Activated T-cell treated with anti-CD3 and anti-CD28 coated beads, Interleukin-2, amount 50 U/mL, for 72 hours (primary cell): ENCODE measurements around the gene NEK4. TPM values are rescaled to one million over a fixed set of nuclear protein-coding genes. Genes with fewer than 3 reads are reported as not detected.

Source experiments
- ATAC-seq, 2 donors: fragments of 150-1000 bp; cut with Tn5 transposase; replicated peaks in 1 of 2; 2 replicates each; pipeline ENCODE4 v1.10.0; 2021; ENCODE audit warnings: moderate library complexity in 2 of 2, mild to moderate bottlenecking in 1 of 2
- DNase-seq, 2 donors: peaks; one replicate each; pipeline ENCODE4 v3.0.0; 2021 to 2022; ENCODE audit warnings: mixed read lengths in 1 of 2
- H3K27ac Mint-ChIP-seq: one replicate; pipeline ENCODE4 v1.8.0; 2022; ENCODE audit warnings: mild to moderate bottlenecking, moderate library complexity, mixed read lengths
- H3K27me3 Mint-ChIP-seq: one replicate; pipeline ENCODE4 v1.8.0; 2022; ENCODE audit warnings: low read depth, mixed read lengths
- H3K36me3 Mint-ChIP-seq, 2 donors: one replicate each; pipeline ENCODE4 v1.8.0; 2022; ENCODE audit warnings: mixed read lengths in 2 of 2, mild to moderate bottlenecking in 1 of 2; ENCODE audit not compliant: insufficient read depth in 2 of 2
- H3K4me1 Mint-ChIP-seq: one replicate; pipeline ENCODE4 v1.8.0; 2022; ENCODE audit warnings: low read depth, mixed read lengths
- H3K4me3 Mint-ChIP-seq, 2 donors: one replicate each; pipeline ENCODE4 v1.8.0; 2022; ENCODE audit warnings: mild to moderate bottlenecking in 2 of 2, mixed read lengths in 2 of 2, moderate library complexity in 2 of 2
- H3K9me3 Mint-ChIP-seq, 2 donors: one replicate each; pipeline ENCODE4 v1.8.0; 2022; ENCODE audit warnings: mixed read lengths in 2 of 2
- total RNA-seq, 2 donors: library from RNA; stranded (reverse); gene quantifications; one replicate each; pipeline ENCODE4 v1.2.3, GENCODE V29; 2022

The NEK4 gene
- 10 to 100 TPM; 15.9 to 25.6 TPM for total RNA-seq

DNA sequence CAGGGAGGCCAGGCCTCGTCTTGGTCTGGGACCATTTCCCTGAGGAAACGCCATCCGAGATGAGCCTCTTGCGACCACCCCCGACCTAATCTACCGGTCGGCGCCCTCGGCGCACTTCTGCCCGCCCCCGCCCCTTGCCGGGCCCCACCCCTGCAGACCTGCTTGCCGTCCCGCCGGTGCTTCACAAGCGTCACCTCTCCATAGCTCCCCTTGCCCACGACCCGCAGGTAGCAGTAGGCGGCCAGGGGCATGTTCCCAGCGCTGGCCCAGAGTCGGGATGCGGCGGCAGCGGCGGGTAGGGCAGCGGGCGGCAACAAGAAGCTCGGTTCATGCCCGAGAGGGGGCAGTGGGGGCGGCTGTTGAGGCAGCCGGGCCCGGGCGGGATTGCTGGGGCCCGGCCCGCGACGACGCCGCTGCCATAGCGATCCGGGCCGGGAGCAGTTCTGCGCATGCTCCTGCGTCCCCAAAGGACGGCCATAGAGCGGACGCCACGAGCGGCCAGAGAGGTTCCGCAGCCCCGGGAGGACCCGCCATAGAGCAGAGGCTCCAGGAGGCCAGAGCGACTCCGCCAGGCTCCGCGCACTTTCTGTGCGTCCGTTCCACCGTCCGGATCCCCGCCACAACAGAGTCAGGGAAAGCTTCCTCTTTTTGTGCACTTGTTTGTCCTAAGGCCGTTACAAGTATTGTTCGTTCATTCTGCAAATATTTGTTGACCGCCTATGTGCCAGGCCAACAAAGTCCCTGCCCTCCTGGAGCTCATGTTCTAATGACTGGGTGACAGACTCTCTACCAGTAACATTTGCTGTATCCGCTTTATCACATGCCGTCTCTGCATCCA, at the start of gene NEK4:
Gene NEK4, minus strand, starts transcription at position 445 of the 838 bp plus-strand sequence. Its CDS starts 194 bp downstream, at position 251.
- H3K27ac Mint-ChIP-seq = peak within 1 kb of the TSS; percentile 85
- H3K27me3 Mint-ChIP-seq = no peaks in the 10 kb centered on the region
- H3K36me3 Mint-ChIP-seq = peaks cover 0 to 2% of the 10 kb centered on the region in 2 donors
- peak within 1 kb of the TSS; percentile 85 to 91 for H3K4me3 Mint-ChIP-seq
- H3K4me1 Mint-ChIP-seq = peaks cover 21% of the 10 kb centered on the region
- DNase-seq (peak; percentile 94), ATAC-seq (peak; percentile 98)
- H3K9me3 Mint-ChIP-seq = no peaks in the 10 kb centered on the region

DNA sequence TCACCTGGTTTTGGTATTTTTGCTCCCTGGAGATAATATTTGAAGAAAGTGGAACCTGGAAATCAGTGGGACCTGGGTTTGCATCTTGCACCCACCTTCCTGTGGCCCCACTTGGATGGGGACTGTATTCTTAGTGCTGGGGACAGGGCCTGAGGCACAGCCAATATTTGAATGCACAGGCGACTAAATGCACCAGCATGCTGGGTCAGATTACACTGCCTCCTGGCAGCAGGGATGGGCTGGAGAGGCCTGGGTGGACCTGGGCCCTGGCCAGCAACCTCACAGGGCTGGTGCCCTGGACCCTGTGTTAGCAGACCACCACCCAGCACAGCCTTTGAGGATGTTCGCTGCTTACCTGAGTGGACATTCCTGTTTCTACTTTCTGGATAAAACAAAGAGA, 49.2 kb upstream of the NEK4 start:
- Mint-ChIP-seq H3K27ac (no peak overlapping the region), H3K27me3 (no peaks in the 10 kb centered on the region), H3K36me3 (no peaks in the 10 kb centered on the region), H3K4me3 (no peak overlapping the region), H3K4me1 (no peaks in the 10 kb centered on the region), H3K9me3 (no peaks in the 10 kb centered on the region)
- ATAC-seq = no peak
- no peak for DNase-seq

DNA sequence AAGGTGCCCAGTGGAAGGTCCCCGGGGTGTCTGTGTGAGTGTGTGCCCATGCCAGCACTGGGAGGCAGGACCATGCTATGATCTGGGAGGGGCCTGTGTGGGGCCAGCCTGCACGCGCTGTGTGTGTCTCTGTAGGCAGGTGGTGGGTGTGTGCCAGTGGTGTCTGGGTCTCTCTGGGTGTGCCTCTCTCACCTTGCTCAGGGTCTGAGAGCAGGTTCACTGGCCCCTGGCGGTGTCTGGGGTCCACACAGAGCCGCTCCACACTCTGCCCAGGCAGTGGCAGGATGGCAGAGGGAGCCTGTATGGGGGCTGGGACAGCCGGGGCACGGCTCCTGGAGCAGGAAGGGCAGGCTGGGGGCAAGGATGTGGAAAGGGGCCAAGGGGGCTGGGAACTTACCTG, 47.1 kb upstream of the NEK4 start:
- no peaks in the 10 kb centered on the region for H3K36me3 Mint-ChIP-seq
- no peaks in the 10 kb centered on the region for H3K4me1 Mint-ChIP-seq
- ATAC-seq (peak in 1 of 2 donors; percentile 12), DNase-seq (no peak)
- no peaks in the 10 kb centered on the region for H3K9me3 Mint-ChIP-seq
- no peak overlapping the region for H3K4me3 Mint-ChIP-seq
- no peaks in the 10 kb centered on the region for H3K27me3 Mint-ChIP-seq
- no peak overlapping the region for H3K27ac Mint-ChIP-seq

GRCh38 chr3:52817221-52817620, 46.5 kb upstream of the NEK4 start:
- H3K9me3 Mint-ChIP-seq = no peaks in the 10 kb centered on the region
- no peak for DNase-seq
- no peaks in the 10 kb centered on the region for H3K27me3 Mint-ChIP-seq
- peak overlapping the region; percentile 46 for H3K27ac Mint-ChIP-seq
- no peak overlapping the region for H3K4me3 Mint-ChIP-seq
- no peaks in the 10 kb centered on the region for H3K4me1 Mint-ChIP-seq
- ATAC-seq = no peak
- no peaks in the 10 kb centered on the region for H3K36me3 Mint-ChIP-seq

DNA sequence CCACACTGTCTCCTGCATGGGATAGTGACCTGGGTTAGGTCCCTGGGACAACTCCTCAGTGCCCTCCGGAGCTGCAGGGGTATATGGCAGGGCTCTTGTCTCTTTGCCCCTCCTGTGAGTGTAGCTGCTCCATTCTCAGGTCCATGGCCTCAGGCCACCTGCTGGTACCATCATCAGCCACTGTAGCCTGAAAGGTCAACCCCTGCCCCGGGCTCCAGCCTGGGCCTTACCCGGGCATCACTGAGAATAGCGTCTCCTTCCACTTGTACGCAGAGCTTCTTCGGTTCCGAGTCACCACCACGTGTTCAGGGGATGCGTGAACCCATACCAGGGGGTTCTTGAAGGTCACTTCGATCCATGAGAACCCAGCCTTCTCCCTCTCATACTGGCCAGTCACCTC, 45.9 kb upstream of the NEK4 start:
- Mint-ChIP-seq H3K9me3 (no peaks in the 10 kb centered on the region), H3K27ac (no peak overlapping the region), H3K36me3 (no peaks in the 10 kb centered on the region), H3K27me3 (no peaks in the 10 kb centered on the region), H3K4me1 (no peaks in the 10 kb centered on the region), H3K4me3 (no peak overlapping the region)
- no peak for ATAC-seq
- DNase-seq = no peak

- Mint-ChIP-seq H3K4me3 (no peak overlapping the region), H3K9me3 (no peaks in the 10 kb centered on the region), H3K27ac (no peak overlapping the region), H3K36me3 (no peaks in the 10 kb centered on the region), H3K27me3 (no peaks in the 10 kb centered on the region), H3K4me1 (no peaks in the 10 kb centered on the region)
- ATAC-seq = no peak
- no peak for DNase-seq
These were observed 45.5 kb upstream of the NEK4 start for GRCh38 chr3:52816199-52816598.

GRCh38 chr3:52813810-52814209, 43.1 kb upstream of the NEK4 start:
- DNase-seq (no peak), ATAC-seq (no peak)
- no peak overlapping the region for H3K4me3 Mint-ChIP-seq
- no peaks in the 10 kb centered on the region for H3K4me1 Mint-ChIP-seq
- no peaks in the 10 kb centered on the region for H3K27me3 Mint-ChIP-seq
- no peaks in the 10 kb centered on the region for H3K36me3 Mint-ChIP-seq
- H3K27ac Mint-ChIP-seq = no peak overlapping the region
- H3K9me3 Mint-ChIP-seq = no peaks in the 10 kb centered on the region

GRCh38 chr3:52811452-52812011, 40.8 kb upstream of the NEK4 start:
- H3K27ac Mint-ChIP-seq = no peak overlapping the region
- DNase-seq (no peak), ATAC-seq (no peak)
- no peak overlapping the region for H3K4me3 Mint-ChIP-seq
- H3K36me3 Mint-ChIP-seq = no peaks in the 10 kb centered on the region
- no peaks in the 10 kb centered on the region for H3K9me3 Mint-ChIP-seq
- H3K27me3 Mint-ChIP-seq = no peaks in the 10 kb centered on the region
- no peaks in the 10 kb centered on the region for H3K4me1 Mint-ChIP-seq

DNA sequence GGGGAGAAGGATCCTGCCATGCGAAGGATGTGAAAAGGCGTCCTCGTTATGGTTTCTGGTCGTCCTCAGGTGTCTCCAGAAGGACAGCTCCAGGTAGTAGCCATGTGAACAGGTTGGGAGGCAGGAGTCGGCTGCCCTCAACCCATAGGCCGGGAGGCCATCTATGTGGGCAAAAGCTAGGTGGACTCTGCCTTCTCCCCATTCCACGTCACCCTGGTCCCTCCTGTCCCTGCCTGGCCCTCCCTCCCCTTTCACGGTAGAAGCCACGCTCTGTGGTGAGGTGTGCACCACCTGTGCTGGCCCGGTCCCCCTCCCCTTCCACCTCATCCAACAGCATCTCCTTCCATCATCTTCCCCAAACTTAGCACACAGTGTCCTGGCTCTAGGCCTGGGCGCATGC, 40.2 kb upstream of the NEK4 start:
- H3K4me3 Mint-ChIP-seq = no peak overlapping the region
- DNase-seq (no peak), ATAC-seq (no peak)
- H3K36me3 Mint-ChIP-seq = no peaks in the 10 kb centered on the region
- no peaks in the 10 kb centered on the region for H3K4me1 Mint-ChIP-seq
- H3K27me3 Mint-ChIP-seq = no peaks in the 10 kb centered on the region
- H3K9me3 Mint-ChIP-seq = no peaks in the 10 kb centered on the region
- no peak overlapping the region for H3K27ac Mint-ChIP-seq

GRCh38 chr3:52809662-52810377, 39.1 kb upstream of the NEK4 start:
- Mint-ChIP-seq H3K4me1 (no peaks in the 10 kb centered on the region), H3K27ac (no peak overlapping the region), H3K36me3 (no peaks in the 10 kb centered on the region), H3K4me3 (no peak overlapping the region), H3K27me3 (no peaks in the 10 kb centered on the region), H3K9me3 (no peaks in the 10 kb centered on the region)
- DNase-seq (no peak), ATAC-seq (no peak)

DNA sequence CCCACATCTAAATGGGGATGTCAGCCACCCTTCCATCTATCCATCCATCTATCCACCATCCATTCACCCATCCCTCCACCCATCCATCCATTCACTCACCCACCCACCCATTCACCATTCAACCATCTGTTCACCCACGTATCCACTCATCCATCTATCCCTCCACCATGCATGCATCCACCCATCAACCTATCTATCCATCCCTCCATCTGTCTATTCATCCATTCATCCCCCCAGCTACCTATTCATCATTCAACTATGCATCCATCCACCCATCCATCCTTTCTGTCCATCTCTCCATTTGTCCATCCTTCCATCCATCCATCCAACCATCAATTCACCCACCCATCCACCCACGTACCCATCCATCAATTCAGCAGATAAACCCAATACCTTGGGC, 38.4 kb upstream of the NEK4 start:
- no peak for ATAC-seq
- Mint-ChIP-seq H3K27me3 (no peaks in the 10 kb centered on the region), H3K4me1 (no peaks in the 10 kb centered on the region), H3K4me3 (no peak overlapping the region), H3K9me3 (no peaks in the 10 kb centered on the region), H3K36me3 (no peaks in the 10 kb centered on the region), H3K27ac (no peak overlapping the region)
- DNase-seq = no peak

DNA sequence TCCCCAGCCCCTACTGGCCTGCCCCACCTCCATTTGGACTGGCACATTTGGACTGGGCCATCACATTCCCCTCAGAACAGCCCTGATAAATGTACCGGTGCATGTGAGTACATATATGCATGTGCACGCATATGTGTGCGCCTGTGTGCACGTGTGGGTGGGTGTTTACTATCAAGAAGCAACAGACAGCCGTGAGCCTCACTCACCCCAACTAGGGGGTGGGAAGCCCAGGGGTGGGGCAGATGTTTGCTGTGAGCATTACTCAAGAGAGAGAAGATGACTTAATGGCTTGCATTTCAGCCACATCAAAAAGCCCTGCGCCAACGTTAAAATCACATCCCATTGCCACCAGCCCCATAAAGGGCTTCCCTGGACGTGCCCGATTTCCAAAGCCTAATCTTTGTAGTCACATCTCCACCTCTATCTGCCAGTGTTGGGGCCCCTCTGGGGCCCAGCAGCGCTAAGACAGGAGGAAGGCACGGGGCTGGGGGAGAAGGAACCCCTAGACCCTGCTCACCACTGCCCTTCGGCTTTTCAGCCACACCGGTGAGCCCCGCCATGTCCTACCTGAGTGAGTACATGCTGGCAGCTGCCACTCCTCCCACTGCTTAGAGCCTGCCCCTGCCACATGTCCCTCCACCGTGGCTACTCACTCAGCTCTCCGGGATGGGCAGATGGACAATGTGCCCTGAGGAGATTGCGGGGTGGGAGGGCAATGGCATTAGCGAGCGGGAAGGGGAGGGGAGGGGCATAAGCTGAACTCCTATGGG, 34.7 kb upstream of the NEK4 start:
- H3K4me3 Mint-ChIP-seq = no peak overlapping the region

DNA sequence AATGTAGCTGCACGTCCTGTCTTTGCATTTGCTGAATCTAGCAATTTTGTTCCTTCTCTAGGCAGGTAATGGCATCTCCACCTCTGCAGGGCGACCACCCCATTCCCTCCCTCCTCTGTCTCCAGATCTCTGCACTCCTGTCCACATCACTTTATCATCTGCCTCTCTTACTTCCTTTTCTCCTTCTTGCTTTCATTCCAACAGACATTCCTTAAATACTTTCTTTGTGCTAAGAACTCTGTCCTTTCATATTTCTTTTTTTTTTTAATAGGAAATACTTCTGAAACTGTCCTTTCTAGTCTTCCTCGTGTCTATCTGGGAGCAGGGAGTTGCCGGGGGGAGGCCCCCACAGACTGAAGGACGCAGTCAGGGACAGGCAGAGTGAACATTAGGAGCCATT, 31.1 kb upstream of the NEK4 start:
- ATAC-seq = no peak
- no peaks in the 10 kb centered on the region for H3K36me3 Mint-ChIP-seq
- H3K4me1 Mint-ChIP-seq = no peaks in the 10 kb centered on the region
- no peak overlapping the region for H3K4me3 Mint-ChIP-seq
- H3K9me3 Mint-ChIP-seq = no peaks in the 10 kb centered on the region
- H3K27ac Mint-ChIP-seq = no peak overlapping the region
- DNase-seq = no peak
- H3K27me3 Mint-ChIP-seq = no peaks in the 10 kb centered on the region

More for the DNA sequence above, 34.7 kb upstream of the NEK4 start:
- no peak for DNase-seq
- Mint-ChIP-seq H3K36me3 (no peaks in the 10 kb centered on the region), H3K27ac (no peak overlapping the region), H3K27me3 (no peaks in the 10 kb centered on the region), H3K4me1 (no peaks in the 10 kb centered on the region), H3K9me3 (no peaks in the 10 kb centered on the region)
- no peak for ATAC-seq
